GDM1 (cell line): ENCODE measurements around the gene LPP.

Source experiments
- DNase-seq: peaks from one replicate; lab custom pipeline; 2025; lab: John Stamatoyannopoulos, UW

LPP gene

GRCh38 chr3:188923671-188924070, 769.7 kb downstream of the LPP start:
- DNase-seq = no peak

DNA sequence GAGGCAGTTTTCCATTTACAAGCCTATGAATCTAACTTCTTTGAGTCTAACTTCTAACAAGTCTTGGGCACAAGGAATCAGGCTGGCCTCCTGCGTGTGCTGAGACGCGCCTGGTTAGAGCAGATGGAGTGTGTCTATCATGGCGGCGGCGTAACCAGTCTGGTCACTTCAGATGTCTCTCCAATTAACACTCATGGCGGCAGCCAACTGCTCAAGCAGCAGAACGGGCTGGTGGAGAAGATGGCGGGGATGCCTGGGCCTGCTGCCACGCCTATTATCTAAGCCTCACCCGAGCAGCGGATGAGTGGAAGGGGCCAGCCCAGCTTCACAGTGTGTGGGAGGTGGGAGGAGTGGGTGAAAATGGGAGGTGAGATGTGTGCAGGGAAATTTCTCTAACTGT, 771.4 kb downstream of the LPP start:
- no peak for DNase-seq

DNA sequence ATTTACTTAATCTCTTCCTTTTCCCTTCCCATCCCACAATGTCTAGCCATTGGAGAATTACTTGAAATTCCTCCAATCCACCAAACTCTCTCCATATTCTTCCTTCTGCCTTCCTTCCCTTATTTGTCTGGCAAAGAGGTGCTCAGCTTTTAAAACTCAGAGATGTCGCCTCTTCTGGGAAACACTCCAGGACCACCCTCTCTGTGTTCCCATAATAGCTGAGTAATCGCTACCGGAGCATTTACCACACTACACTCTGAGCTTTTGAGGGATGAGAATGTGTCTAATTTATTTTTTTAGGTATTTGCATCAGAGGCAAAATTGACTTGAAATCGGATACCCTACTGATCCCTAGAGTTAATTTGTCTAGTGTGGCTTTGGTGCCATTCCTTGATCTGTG, 772.2 kb downstream of the LPP start:
- no peak for DNase-seq

GRCh38 chr3:188926741-188927511, 773.0 kb downstream of the LPP start:
- no peak for DNase-seq

DNA sequence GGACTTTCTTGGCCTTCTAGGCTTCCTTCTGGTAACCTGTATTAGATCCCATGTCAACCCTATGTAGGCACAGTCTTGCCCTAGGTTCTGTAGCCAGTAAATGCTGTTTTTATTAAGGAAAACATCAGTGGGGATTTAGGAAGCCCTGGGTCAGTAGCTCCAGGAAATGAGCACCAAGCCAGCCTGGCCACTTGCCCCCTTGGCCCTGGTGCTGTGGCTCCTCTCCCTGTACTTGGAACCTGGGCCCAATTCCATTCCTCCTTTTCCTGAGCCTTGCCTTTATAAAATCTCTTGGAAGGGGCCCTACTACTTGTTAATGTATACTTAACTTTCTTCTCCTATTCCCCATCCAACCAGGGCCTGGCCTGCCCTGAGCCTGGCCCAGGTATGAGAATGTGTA, 774.0 kb downstream of the LPP start:
- DNase-seq = no peak

DNA sequence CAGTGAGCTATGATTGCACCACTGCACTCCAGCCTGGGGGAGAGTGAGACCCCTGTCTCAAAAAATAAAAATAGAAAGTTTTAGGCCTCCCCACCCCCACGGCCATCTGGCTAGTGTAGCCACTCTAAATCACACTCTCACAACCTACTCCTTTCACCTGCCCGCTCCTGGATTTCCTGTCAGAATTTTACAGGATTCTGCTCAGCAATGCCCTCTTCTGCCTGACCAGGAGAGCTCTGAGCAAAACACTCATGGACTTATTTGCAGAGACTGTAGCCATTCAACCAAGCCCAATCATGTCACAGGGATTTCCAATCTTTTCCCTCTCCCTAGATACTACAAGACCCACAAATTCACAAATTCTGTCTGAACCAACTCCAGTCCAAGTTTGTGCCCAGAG, 775.2 kb downstream of the LPP start:
- DNase-seq = no peak

DNA sequence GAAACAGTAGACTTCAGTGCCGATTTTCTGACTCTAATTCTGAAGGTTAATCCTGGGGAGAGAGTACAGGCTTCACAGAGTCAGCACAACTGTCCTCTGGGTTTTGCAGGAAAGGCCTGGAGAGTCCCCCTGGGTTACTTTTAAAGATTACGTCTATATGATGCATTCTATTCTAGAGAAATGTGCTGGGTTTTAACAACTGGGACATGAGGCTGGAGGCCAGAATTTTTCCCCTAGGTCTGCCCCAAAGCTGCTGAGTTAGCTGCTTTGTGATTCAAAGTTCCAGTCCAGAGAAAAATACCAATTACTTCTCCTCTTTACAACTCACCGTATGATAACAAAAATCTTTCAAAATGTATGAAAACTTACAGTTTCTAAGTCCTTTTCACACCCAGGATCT, 777.1 kb downstream of the LPP start:
- DNase-seq = no peak

DNA sequence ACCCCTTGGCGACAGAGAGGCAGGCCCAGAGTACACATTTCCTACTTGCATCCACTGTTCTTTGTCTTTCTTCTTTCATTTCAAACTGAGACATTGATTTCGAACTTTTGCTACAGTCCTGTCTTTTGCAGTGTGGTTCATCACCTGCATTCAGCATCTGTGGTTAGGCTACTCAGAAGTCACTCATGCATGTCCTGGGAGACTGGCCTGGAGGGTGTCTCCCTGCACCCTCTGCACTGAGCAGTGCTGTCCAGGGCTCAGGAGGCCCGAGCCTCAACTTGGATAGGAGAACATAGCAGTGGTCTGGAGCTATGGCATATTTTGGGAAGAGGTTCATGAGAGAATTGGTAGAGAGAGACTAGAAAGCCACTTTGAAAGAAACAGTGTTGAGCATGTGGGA, 777.6 kb downstream of the LPP start:
- no peak for DNase-seq

DNA sequence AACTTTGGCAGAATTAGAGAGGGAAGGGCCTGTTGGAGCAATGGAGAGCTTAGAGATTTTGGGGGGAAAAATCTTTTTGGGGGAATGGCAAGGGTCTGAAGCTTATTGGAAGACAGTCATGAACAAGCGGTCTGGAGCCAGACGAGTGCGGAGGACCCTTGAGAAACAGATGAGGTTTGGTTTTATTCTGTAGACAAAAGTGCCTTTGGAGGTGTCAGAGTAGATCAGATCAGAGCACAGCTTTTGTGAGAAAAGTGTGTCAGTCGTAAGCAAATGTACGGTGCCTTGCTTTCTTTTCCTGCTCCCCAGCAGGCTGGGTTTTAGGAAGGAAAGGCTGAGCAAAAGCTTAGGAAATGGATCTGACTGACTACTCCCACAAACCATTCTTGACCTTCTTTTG, 781.0 kb downstream of the LPP start:
- DNase-seq = no peak

GRCh38 chr3:188936597-188937107, 782.7 kb downstream of the LPP start:
- no peak for DNase-seq

GRCh38 chr3:188937389-188937788, 783.4 kb downstream of the LPP start:
- no peak for DNase-seq

- no peak for DNase-seq
Measured at GRCh38 chr3:188938999-188939398, 785.0 kb downstream of the LPP start.

DNA sequence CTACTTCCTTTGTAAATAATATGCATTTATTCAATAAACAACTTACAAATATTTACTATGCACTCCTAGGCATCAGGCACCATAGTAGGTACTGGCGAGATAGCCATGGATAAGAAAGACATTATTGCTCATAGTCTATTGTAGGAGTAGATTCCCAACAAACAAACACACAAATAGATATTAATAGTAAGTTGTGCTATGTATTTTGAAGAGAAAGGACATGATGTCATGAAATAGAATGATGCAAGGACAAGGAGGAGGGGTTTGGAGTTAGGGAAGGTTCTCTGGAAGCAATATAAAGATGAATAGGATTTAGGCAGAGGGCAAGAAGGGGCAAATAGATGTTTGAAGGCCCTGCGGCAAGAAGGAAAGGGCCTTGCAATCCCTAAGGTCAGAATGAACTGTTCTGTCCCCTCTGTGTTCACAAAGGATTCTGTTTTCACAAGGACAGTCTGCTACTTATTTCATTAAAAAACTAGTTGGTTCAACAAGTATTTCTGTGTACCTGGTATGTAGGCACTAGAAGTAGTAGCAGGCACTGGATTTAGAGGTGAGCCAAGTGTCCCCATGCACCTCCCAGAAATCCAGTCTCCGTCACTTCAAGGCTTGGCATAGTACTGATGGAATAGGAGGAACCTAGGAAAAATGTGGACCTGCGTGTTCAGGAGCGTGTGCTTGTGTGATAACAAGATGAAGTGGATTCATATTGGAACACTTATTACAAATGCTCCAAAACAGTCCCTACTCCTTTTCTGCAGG, 786.0 kb downstream of the LPP start:
- DNase-seq = no peak
